Testis (tissue), 2 donors: ENCODE measurements around the gene ACOX1.

Source experiments
- CTCF ChIP-seq, 3 experiments: fragments of 450-650 bp in 2 of 3; fragments of 200-600 bp in 1 of 3; sonication (generic) in 1 of 3; IDR thresholded peaks; one replicate each; pipeline ENCODE4 v1.5.1; 2016 to 2019; ENCODE audit warnings: antibody characterized with exemption in 3 of 3, mild to moderate bottlenecking in 2 of 3, moderate library complexity in 1 of 3
- POLR2A ChIP-seq: fragments of 450-650 bp; IDR thresholded peaks from one replicate; pipeline ENCODE4 v1.6.1; 2017; ENCODE audit warnings: antibody characterized with exemption, mild to moderate bottlenecking, moderate library complexity

GRCh38 chr17:75994802-75995370 lies 15.9 kb upstream of the ACOX1 start:
- no peak for TF ChIP-seq CTCF (IDR thresholded peaks at IDR 0.05)
- TF ChIP-seq POLR2A = no peak
